Activated T-helper 1 cell treated with anti-CD3 and anti-CD28 coated beads, Interleukin-12 subunit alpha, Interleukin-12 subunit beta, Interleukin-2, Interleukin-4 antibody, amounts not matched to agents 30 ng/mL and 10 ng/mL and 1 ng/mL, durations not matched to agents 14 hours and 24 hours and 36 hours (primary cell): ENCODE results near the gene PCDHGA12. TPM values are rescaled to one million over a fixed set of nuclear protein-coding genes. Genes with fewer than 3 reads are reported as not detected.
"Not testable (repeated sequence)": the region's sequence is repeated elsewhere in the genome, so short reads cannot be mapped to it uniquely, and the experiment has no call there.

ENCODE experiments used
- DNase-seq: peaks from one replicate; pipeline ENCODE4 v3.0.0; 2021; ENCODE audit warnings: low spot score
- H3K27ac Mint-ChIP-seq: one replicate; pipeline ENCODE4 v1.8.0; 2021; ENCODE audit warnings: mild to moderate bottlenecking, mixed read lengths
- H3K27me3 Mint-ChIP-seq: one replicate; pipeline ENCODE4 v1.8.0; 2022; ENCODE audit warnings: mild to moderate bottlenecking, moderate library complexity, mixed read lengths; ENCODE audit not compliant: insufficient read depth
- H3K36me3 Mint-ChIP-seq: one replicate; pipeline ENCODE4 v1.8.0; 2021; ENCODE audit warnings: low read depth, mixed read lengths
- H3K4me1 Mint-ChIP-seq: one replicate; pipeline ENCODE4 v1.8.0; 2021; ENCODE audit warnings: low read depth, mixed read lengths
- H3K4me3 Mint-ChIP-seq: one replicate; pipeline ENCODE4 v1.8.0; 2021; ENCODE audit warnings: mild to moderate bottlenecking, moderate library complexity, mixed read lengths
- H3K9me3 Mint-ChIP-seq: one replicate; pipeline ENCODE4 v1.8.0; 2021; ENCODE audit warnings: mixed read lengths
- intact Hi-C: fragments of 100-400 bp; cut with micrococcal nuclease; formaldehyde crosslinking; loops from one replicate; pipeline ENCODE4 v1.15.1; 2024
- total RNA-seq: library from RNA; stranded (reverse); gene quantifications from 2 replicates; pipeline ENCODE4 v1.2.3, GENCODE V29; 2022

The PCDHGA12 gene
- total RNA-seq, 1 donor from 2014 or later, result 0.18 TPM

GRCh38 chr5:141432726-141433125, 2.4 kb downstream of the PCDHGA12 start:
- H3K4me3 Mint-ChIP-seq, intact Hi-C loops, DNase-seq, H3K4me1 Mint-ChIP-seq, H3K36me3 Mint-ChIP-seq, H3K27ac Mint-ChIP-seq: not testable (repeated sequence)
- Mint-ChIP-seq H3K9me3 (peaks cover 32% of the 10 kb centered on the region), H3K27me3 (peaks cover 16% of the 10 kb centered on the region)

- peaks cover 12% of the 10 kb centered on the region for H3K27me3 Mint-ChIP-seq
- no peaks in the 10 kb centered on the region for H3K4me1 Mint-ChIP-seq
- intact Hi-C loops, result loop anchor here (2.0 kb wide), 1 partner anchor 33 kb away; no protein-coding TSS in a partner anchor
- no peak overlapping the region for H3K4me3 Mint-ChIP-seq
- H3K9me3 Mint-ChIP-seq, result peaks cover 26% of the 10 kb centered on the region
- H3K27ac Mint-ChIP-seq, result no peak overlapping the region
- no peaks in the 10 kb centered on the region for H3K36me3 Mint-ChIP-seq
- no peak for DNase-seq
Observed at GRCh38 chr5:141434006-141434405, 3.7 kb downstream of the PCDHGA12 start.

GRCh38 chr5:141437221-141437620, 6.9 kb downstream of the PCDHGA12 start:
- Mint-ChIP-seq H3K27me3 (peaks cover 4% of the 10 kb centered on the region), H3K27ac (no peak overlapping the region), H3K9me3 (peaks cover 10% of the 10 kb centered on the region), H3K36me3 (no peaks in the 10 kb centered on the region), H3K4me1 (no peaks in the 10 kb centered on the region), H3K4me3 (no peak overlapping the region)
- no peak for DNase-seq
- intact Hi-C loops, result no loop called here

GRCh38 chr5:141439411-141440141, 9.3 kb downstream of the PCDHGA12 start:
- H3K4me1 Mint-ChIP-seq, result no peaks in the 10 kb centered on the region
- intact Hi-C loops, result no loop called here
- H3K9me3 Mint-ChIP-seq, result peaks cover 3% of the 10 kb centered on the region
- H3K27me3 Mint-ChIP-seq, result peaks cover 6% of the 10 kb centered on the region
- no peak overlapping the region for H3K27ac Mint-ChIP-seq
- no peaks in the 10 kb centered on the region for H3K36me3 Mint-ChIP-seq
- H3K4me3 Mint-ChIP-seq, result no peak overlapping the region
- no peak for DNase-seq

- DNase-seq, result no peak
- Mint-ChIP-seq H3K4me1 (no peaks in the 10 kb centered on the region), H3K27ac (no peak overlapping the region), H3K9me3 (peaks cover 3% of the 10 kb centered on the region), H3K27me3 (peaks cover 8% of the 10 kb centered on the region), H3K4me3 (no peak overlapping the region), H3K36me3 (no peaks in the 10 kb centered on the region)
- intact Hi-C loops, result no loop called here
Observed at GRCh38 chr5:141440341-141440740, 10.0 kb downstream of the PCDHGA12 start.

GRCh38 chr5:141441571-141442170, 11.4 kb downstream of the PCDHGA12 start:
- Mint-ChIP-seq H3K4me3 (no peak overlapping the region), H3K27me3 (peaks cover 4% of the 10 kb centered on the region)
- intact Hi-C loops, result no loop called here

GRCh38 chr5:141465351-141465750, 35.0 kb downstream of the PCDHGA12 start:
- Mint-ChIP-seq H3K36me3 (no peaks in the 10 kb centered on the region), H3K27ac (no peak overlapping the region), H3K9me3 (no peaks in the 10 kb centered on the region), H3K4me3 (no peak overlapping the region), H3K27me3 (peaks cover 8% of the 10 kb centered on the region), H3K4me1 (no peaks in the 10 kb centered on the region)
- intact Hi-C loops, result no loop called here
- DNase-seq, result no peak

More at GRCh38 chr5:141441571-141442170, 11.4 kb downstream of the PCDHGA12 start:
- peaks cover 3% of the 10 kb centered on the region for H3K9me3 Mint-ChIP-seq
- no peaks in the 10 kb centered on the region for H3K4me1 Mint-ChIP-seq
- no peaks in the 10 kb centered on the region for H3K36me3 Mint-ChIP-seq
- DNase-seq, result no peak
- no peak overlapping the region for H3K27ac Mint-ChIP-seq

GRCh38 chr5:141475625-141476131, 45.4 kb downstream of the PCDHGA12 start, which contains the start of gene PCDHGC3:
Gene PCDHGC3 (plus strand): TSS chr5:141475966. CDS start chr5:141476117, 151 bp downstream.
- no peak within 1 kb of the TSS for H3K27ac Mint-ChIP-seq
- peak within 1 kb of the TSS; percentile 90 for H3K4me3 Mint-ChIP-seq
- peaks cover 53% of the 10 kb centered on the region for H3K27me3 Mint-ChIP-seq
- no peaks in the 10 kb centered on the region for H3K9me3 Mint-ChIP-seq
- intact Hi-C loops, result loop anchor here (1.0 to 5.0 kb wide), 3 partner anchors 37 to 53 kb away; partner anchors contain the start of gene PCDHGA11
- peaks cover 16% of the 10 kb centered on the region for H3K4me1 Mint-ChIP-seq
- no peaks in the 10 kb centered on the region for H3K36me3 Mint-ChIP-seq
- DNase-seq, result peak; percentile 13

GRCh38 chr5:141476132-141476911, 46.0 kb downstream of the PCDHGA12 start:
- H3K36me3 Mint-ChIP-seq, result no peaks in the 10 kb centered on the region
- no peaks in the 10 kb centered on the region for H3K9me3 Mint-ChIP-seq
- DNase-seq, result no peak
- H3K4me3 Mint-ChIP-seq, result peak overlapping the region; percentile 90
- no peak overlapping the region for H3K27ac Mint-ChIP-seq
- intact Hi-C loops, result loop anchor here (1.0 to 5.0 kb wide), 2 partner anchors 48 to 54 kb away; partner anchors contain the start of gene PCDHGA11
- H3K27me3 Mint-ChIP-seq, result peaks cover 55% of the 10 kb centered on the region
- H3K4me1 Mint-ChIP-seq, result peaks cover 16% of the 10 kb centered on the region

- peaks cover 58% of the 10 kb centered on the region for H3K27me3 Mint-ChIP-seq
- peak overlapping the region; percentile 34 for H3K4me3 Mint-ChIP-seq
- no peak for DNase-seq
- H3K36me3 Mint-ChIP-seq, result no peaks in the 10 kb centered on the region
- H3K9me3 Mint-ChIP-seq, result no peaks in the 10 kb centered on the region
- no peak overlapping the region for H3K27ac Mint-ChIP-seq
- intact Hi-C loops, result loop anchor here (5.0 kb wide), 1 partner anchor 55 kb away; the partner anchor contains the start of gene PCDHGA11
- H3K4me1 Mint-ChIP-seq, result peaks cover 16% of the 10 kb centered on the region
Observed at GRCh38 chr5:141477044-141477575, 46.8 kb downstream of the PCDHGA12 start.

GRCh38 chr5:141477815-141478214, 47.5 kb downstream of the PCDHGA12 start:
- Mint-ChIP-seq H3K9me3 (no peaks in the 10 kb centered on the region), H3K4me1 (peaks cover 16% of the 10 kb centered on the region), H3K27me3 (peaks cover 65% of the 10 kb centered on the region), H3K27ac (no peak overlapping the region), H3K4me3 (no peak overlapping the region), H3K36me3 (no peaks in the 10 kb centered on the region)
- no peak for DNase-seq
- intact Hi-C loops, result loop anchor here (5.0 kb wide), 1 partner anchor 56 kb away; the partner anchor contains the start of gene PCDHGA11

- no peaks in the 10 kb centered on the region for H3K9me3 Mint-ChIP-seq
- intact Hi-C loops, result loop anchor here (5.0 kb wide), 1 partner anchor 56 kb away; the partner anchor contains the start of gene PCDHGA11
Observed at GRCh38 chr5:141478321-141478945, 48.1 kb downstream of the PCDHGA12 start.

More at GRCh38 chr5:141478321-141478945, 48.1 kb downstream of the PCDHGA12 start:
- no peak for DNase-seq
- Mint-ChIP-seq H3K4me3 (no peak overlapping the region), H3K27me3 (peaks cover 65% of the 10 kb centered on the region), H3K36me3 (no peaks in the 10 kb centered on the region), H3K27ac (no peak overlapping the region), H3K4me1 (peaks cover 16% of the 10 kb centered on the region)
